Omental fat pad (tissue), 4 donors: ENCODE results near the gene TENT4A. TPM values are rescaled to one million over a fixed set of nuclear protein-coding genes. Genes with fewer than 3 reads are reported as not detected.

ENCODE experiments used
- ATAC-seq: fragments of 150-250 bp; one replicate; pipeline ENCODE4 v1.9.1; 2016; ENCODE audit warnings: mild to moderate bottlenecking, moderate library complexity; ENCODE audit not compliant: low FRiP score
- DNase-seq: peaks from one replicate; pipeline ENCODE4 v3.0.0-alpha.2; 2019; ENCODE audit warnings: low spot score
- total RNA-seq, 4 donors: library from RNA; depleted of rRNA; stranded (reverse); fragments of >200 nt; gene quantifications; one replicate each; pipeline ENCODE4 v1.1.0, GENCODE V29; 2016
- TF ChIP-seq, protein P1 (sequence below), 3 donors: fragments of 450-650 bp; IDR thresholded peaks; one replicate each; pipeline ENCODE4 v1.5.1; 2016 to 2017; ENCODE audit warnings: antibody characterized with exemption in 3 of 3, mild to moderate bottlenecking in 3 of 3, moderate library complexity in 2 of 3

Gene TENT4A
- total RNA-seq, 4 donors from 2014 or later = 25.1 to 40.1 (median 31.1) TPM

DNA sequence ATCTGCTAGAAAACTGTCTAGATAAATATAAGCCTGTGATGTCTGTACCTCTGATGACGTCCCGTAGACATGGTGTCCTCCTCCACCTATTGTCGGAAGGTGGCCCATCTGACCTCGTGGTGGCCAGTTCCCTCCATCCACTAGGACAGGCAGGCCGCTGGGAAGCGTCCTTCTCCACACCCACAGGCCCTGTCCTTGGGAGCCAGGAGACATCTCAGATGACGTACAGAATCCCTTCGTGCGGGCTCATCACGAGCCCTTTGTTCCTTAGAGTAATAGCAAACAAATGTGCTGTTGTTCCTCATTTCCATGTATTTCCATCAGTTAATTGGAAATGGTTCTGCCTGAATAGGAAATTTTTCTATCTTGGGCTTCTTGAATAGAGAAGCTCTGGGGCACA, 38.3 kb upstream of the TENT4A start:
- ATAC-seq (no peak), DNase-seq (no peak)
- TF ChIP-seq, protein P1, sequence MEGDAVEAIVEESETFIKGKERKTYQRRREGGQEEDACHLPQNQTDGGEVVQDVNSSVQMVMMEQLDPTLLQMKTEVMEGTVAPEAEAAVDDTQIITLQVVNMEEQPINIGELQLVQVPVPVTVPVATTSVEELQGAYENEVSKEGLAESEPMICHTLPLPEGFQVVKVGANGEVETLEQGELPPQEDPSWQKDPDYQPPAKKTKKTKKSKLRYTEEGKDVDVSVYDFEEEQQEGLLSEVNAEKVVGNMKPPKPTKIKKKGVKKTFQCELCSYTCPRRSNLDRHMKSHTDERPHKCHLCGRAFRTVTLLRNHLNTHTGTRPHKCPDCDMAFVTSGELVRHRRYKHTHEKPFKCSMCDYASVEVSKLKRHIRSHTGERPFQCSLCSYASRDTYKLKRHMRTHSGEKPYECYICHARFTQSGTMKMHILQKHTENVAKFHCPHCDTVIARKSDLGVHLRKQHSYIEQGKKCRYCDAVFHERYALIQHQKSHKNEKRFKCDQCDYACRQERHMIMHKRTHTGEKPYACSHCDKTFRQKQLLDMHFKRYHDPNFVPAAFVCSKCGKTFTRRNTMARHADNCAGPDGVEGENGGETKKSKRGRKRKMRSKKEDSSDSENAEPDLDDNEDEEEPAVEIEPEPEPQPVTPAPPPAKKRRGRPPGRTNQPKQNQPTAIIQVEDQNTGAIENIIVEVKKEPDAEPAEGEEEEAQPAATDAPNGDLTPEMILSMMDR (IDR thresholded peaks at IDR 0.05) = no peak

- no peak for ATAC-seq
- TF ChIP-seq, protein P1 (IDR thresholded peaks at IDR 0.05) = no peak
- DNase-seq = no peak
Observed at GRCh38 chr5:6675784-6676491, 37.3 kb upstream of the TENT4A start.

DNA sequence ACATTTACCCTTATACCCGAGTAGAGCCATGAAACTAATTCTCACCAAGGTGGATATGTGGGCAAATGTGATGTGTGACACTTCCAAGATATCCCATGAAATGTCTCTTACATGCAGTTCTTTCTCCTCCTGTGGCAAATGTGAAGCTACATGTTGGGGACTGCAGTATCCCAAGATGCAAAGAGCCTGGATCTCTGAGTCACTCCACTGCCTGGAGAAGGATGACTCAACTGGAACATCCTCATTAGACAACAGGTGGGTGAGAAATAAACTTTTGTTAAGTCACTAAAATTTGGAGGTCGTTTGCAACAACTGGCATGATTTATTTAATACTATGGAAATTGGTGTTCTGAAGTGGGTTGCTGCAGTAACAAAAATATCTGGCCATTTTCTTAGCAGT, 36.5 kb upstream of the TENT4A start:
- no peak for DNase-seq
- TF ChIP-seq, protein P1 (IDR thresholded peaks at IDR 0.05) = no peak
- ATAC-seq = no peak

DNA sequence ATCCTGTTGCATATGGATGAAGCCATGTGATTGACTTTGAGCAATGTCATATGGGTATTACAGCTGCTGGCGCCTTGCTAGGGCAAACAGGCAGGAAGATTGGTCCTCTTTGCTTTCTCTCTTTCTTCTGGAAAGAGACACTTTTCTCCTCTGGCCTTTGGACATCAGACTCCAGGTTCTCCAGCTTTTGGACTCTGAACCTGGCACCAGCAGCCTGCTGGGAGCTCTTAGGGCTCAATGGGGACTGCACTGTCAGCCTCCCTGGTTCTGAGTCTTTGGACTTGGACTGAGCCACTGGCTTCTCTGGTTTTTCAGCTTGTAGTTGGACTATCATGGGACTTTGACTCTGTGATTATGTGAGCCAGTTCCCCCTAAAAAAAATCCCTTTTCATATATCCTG, 34.8 kb upstream of the TENT4A start:
- ATAC-seq (no peak), DNase-seq (no peak)
- TF ChIP-seq, protein P1 (IDR thresholded peaks at IDR 0.05) = no peak

GRCh38 chr5:6680922-6681321, 32.3 kb upstream of the TENT4A start:
- TF ChIP-seq, protein P1 (IDR thresholded peaks at IDR 0.05) = no peak
- no peak for ATAC-seq
- no peak for DNase-seq

DNA sequence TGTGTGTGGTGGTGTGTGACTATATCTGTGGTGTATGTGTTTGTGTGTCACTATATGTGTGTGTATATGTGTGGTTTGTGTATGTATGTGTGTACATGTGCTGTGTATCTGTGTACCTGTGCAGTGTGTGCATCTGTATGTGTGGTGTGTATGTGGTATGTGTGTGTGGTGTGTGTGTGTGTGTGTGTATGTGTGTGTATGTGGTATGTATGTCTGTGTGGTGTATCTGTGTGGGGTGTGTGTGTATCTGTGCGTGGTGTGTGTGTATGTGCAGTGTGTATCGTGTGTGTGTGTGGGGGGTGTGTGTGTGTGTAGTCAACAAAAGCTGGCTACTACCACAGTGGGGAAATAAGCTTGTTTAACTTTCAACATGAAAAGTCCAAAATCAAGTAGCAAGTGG, 31.6 kb upstream of the TENT4A start:
- DNase-seq (no peak), ATAC-seq (no peak)
- TF ChIP-seq, protein P1 (IDR thresholded peaks at IDR 0.05) = no peak

GRCh38 chr5:6682239-6682638, 31.0 kb upstream of the TENT4A start:
- no peak for ATAC-seq

More at GRCh38 chr5:6682239-6682638, 31.0 kb upstream of the TENT4A start:
- DNase-seq = no peak
- TF ChIP-seq, protein P1 (IDR thresholded peaks at IDR 0.05) = no peak
